ENCODE results near the gene CNKSR3. TPM values are rescaled to one million over a fixed set of nuclear protein-coding genes. Genes with fewer than 3 reads are reported as not detected.

Gene CNKSR3
- total RNA-seq, 2 donors from 2014 or later: 5.9 to 8.0 TPM

DNA sequence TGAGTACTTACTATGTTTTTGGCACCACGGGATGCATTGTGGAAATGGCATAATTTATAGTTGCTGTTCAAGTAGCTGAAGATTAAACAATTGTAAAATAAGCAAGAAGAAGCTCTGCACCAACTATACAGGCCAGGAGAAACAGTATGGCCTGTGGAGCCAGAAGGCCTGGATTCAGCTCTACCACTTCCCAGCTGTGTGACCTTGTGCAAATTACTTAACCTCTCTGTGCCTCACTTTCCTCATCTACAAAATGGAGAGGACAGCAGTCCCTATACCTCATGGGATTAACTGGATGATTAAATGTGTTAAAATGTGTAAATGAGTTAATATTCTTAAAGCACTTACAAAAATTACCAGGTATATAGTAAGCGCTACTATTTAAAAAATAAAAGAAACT lies 49.1 kb downstream of the CNKSR3 start:
- Mint-ChIP-seq H3K4me1 (peaks cover 27% of the 10 kb centered on the region), H3K36me3 (ENCODE audit: low read depth) (no peaks in the 10 kb centered on the region), H3K9me3 (no peaks in the 10 kb centered on the region), H3K27me3 (ENCODE audit: insufficient read depth) (no peaks in the 10 kb centered on the region), H3K4me3 (no peak overlapping the region), H3K27ac (no peak overlapping the region)
- no peak overlapping the region for H3K4me3 ChIP-seq (ENCODE audit: low read length)
- H3K4me1 ChIP-seq (ENCODE audit: control insufficient read depth, insufficient read depth, low read length): peaks cover 4% of the 10 kb centered on the region
- DNase-seq: no peak
- no peak overlapping the region for H3K9ac ChIP-seq (ENCODE audit: extremely low read depth, low read length, poor library complexity, severe bottlenecking)
- no peaks in the 10 kb centered on the region for H3K36me3 ChIP-seq (ENCODE audit: control insufficient read depth, insufficient read depth, low read length)
- no peaks in the 10 kb centered on the region for H3K27me3 ChIP-seq (ENCODE audit: control insufficient read depth, insufficient read depth, low read length, poor library complexity, severe bottlenecking)
- WGBS, 2 experiments (ENCODE audit: insufficient coverage in 1 of 2, insufficient read length in 1 of 2): 97 to 100% methylated on average over 1 to 2 of the region's 2 CpGs
- TF ChIP-seq, protein P1, sequence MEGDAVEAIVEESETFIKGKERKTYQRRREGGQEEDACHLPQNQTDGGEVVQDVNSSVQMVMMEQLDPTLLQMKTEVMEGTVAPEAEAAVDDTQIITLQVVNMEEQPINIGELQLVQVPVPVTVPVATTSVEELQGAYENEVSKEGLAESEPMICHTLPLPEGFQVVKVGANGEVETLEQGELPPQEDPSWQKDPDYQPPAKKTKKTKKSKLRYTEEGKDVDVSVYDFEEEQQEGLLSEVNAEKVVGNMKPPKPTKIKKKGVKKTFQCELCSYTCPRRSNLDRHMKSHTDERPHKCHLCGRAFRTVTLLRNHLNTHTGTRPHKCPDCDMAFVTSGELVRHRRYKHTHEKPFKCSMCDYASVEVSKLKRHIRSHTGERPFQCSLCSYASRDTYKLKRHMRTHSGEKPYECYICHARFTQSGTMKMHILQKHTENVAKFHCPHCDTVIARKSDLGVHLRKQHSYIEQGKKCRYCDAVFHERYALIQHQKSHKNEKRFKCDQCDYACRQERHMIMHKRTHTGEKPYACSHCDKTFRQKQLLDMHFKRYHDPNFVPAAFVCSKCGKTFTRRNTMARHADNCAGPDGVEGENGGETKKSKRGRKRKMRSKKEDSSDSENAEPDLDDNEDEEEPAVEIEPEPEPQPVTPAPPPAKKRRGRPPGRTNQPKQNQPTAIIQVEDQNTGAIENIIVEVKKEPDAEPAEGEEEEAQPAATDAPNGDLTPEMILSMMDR (conservative IDR thresholded peaks at IDR 0.05): no peak
- no peak overlapping the region for H3K27ac ChIP-seq (ENCODE audit: low read depth, low read length)
- H3K9me3 ChIP-seq (ENCODE audit: control insufficient read depth, low read length): no peaks in the 10 kb centered on the region

DNA sequence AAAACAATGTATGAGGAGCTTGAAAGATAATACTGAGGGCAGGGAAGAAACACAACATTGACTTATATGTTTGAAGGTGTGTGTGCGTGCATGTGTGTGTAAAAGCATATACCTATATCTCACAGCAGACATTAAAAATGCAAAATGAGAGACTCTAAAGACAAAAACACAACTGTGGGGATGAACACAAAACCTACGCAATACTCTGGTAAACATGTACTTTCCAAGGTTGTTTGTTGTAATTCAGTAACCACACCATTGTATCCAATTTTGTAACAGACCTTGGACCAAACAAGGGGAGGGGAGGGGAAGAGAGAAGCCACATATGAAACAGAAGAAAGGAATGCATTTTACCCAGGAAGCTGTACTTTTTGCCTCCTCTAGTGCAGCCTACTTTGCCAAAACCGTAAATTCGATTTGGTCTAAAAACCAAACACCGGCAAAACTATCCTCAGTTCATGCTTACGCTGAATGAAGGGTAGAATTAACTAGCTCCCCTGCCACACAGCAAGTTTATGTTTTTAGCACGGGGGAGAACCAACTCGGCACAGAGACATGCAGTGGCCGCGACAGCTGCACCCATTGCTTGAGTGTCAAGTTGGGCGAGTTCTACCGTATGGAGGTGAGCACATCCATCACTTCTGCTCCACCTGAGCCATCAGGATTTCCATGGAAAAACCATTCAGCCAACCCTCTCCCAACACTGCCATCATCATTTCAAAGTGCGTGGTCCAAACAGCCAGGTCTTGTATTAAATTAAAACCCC lies 50.0 kb downstream of the CNKSR3 start:
- no peaks in the 10 kb centered on the region for H3K36me3 ChIP-seq (ENCODE audit: control insufficient read depth, insufficient read depth, low read length)
- peaks cover 27% of the 10 kb centered on the region for H3K4me1 Mint-ChIP-seq
- TF ChIP-seq, protein P1 (conservative IDR thresholded peaks at IDR 0.05): no peak
- WGBS, 2 experiments (ENCODE audit: insufficient coverage in 1 of 2, insufficient read length in 1 of 2): 95 to 96% methylated on average over 11 to 13 of the region's 13 CpGs
- H3K4me3 Mint-ChIP-seq: no peak overlapping the region
- H3K27ac ChIP-seq (ENCODE audit: low read depth, low read length): no peak overlapping the region
- no peaks in the 10 kb centered on the region for H3K27me3 Mint-ChIP-seq (ENCODE audit: insufficient read depth)
- no peaks in the 10 kb centered on the region for H3K9me3 ChIP-seq (ENCODE audit: control insufficient read depth, low read length)
- DNase-seq: no peak
- no peaks in the 10 kb centered on the region for H3K27me3 ChIP-seq (ENCODE audit: control insufficient read depth, insufficient read depth, low read length, poor library complexity, severe bottlenecking)
- H3K4me3 ChIP-seq (ENCODE audit: low read length): no peak overlapping the region
- H3K27ac Mint-ChIP-seq: no peak overlapping the region
- H3K9me3 Mint-ChIP-seq: no peaks in the 10 kb centered on the region
- H3K4me1 ChIP-seq (ENCODE audit: control insufficient read depth, insufficient read depth, low read length): peaks cover 4% of the 10 kb centered on the region
- H3K9ac ChIP-seq (ENCODE audit: extremely low read depth, low read length, poor library complexity, severe bottlenecking): no peak overlapping the region
- H3K36me3 Mint-ChIP-seq (ENCODE audit: low read depth): no peaks in the 10 kb centered on the region

DNA sequence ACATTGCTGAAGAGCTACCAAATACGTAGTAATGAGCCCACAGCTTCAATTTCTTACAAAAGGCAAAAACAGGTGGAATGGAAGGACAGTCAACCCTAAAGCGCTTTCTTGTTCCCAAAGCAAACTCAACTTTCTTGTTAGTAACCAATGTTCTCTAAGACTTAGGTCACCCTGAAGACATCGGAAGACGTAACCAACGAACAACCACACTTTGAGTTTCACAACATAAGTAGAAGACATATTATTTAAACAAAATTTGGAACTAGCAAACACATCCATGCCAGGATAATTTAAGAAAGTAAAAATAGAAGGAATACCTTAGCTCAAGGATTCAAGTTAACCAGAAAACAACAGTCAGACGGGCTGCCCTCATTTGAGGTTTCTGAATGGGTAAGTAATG lies 51.0 kb downstream of the CNKSR3 start:
- Histone ChIP-seq H3K4me1 (ENCODE audit: control insufficient read depth, insufficient read depth, low read length) (peaks cover 4% of the 10 kb centered on the region), H3K36me3 (ENCODE audit: control insufficient read depth, insufficient read depth, low read length) (no peaks in the 10 kb centered on the region), H3K9ac (ENCODE audit: extremely low read depth, low read length, poor library complexity, severe bottlenecking) (no peak overlapping the region), H3K27ac (ENCODE audit: low read depth, low read length) (no peak overlapping the region), H3K9me3 (ENCODE audit: control insufficient read depth, low read length) (no peaks in the 10 kb centered on the region), H3K4me3 (ENCODE audit: low read length) (no peak overlapping the region), H3K27me3 (ENCODE audit: control insufficient read depth, insufficient read depth, low read length, poor library complexity, severe bottlenecking) (no peaks in the 10 kb centered on the region)
- H3K27me3 Mint-ChIP-seq (ENCODE audit: insufficient read depth): no peaks in the 10 kb centered on the region
- H3K27ac Mint-ChIP-seq: peak overlapping the region; percentile 20
- WGBS, 2 experiments (ENCODE audit: insufficient coverage in 1 of 2, insufficient read length in 1 of 2): 94% methylated on average over 3 to 6 of the region's 6 CpGs
- no peak overlapping the region for H3K4me3 Mint-ChIP-seq
- no peaks in the 10 kb centered on the region for H3K9me3 Mint-ChIP-seq
- peaks cover 27% of the 10 kb centered on the region for H3K4me1 Mint-ChIP-seq
- no peak for DNase-seq
- TF ChIP-seq, protein P1 (conservative IDR thresholded peaks at IDR 0.05): no peak
- H3K36me3 Mint-ChIP-seq (ENCODE audit: low read depth): no peaks in the 10 kb centered on the region

All from endodermal cell (in vitro differentiated cells).